Astrocyte of the spinal cord (primary cell): ENCODE data around the gene KLF4.
A peak's percentile ranks its signal among the peaks of the same experiment; 100 is the strongest.

Source experiments
- DNase-seq: peaks from one replicate; pipeline ENCODE4 v3.0.0; 2011; ENCODE audit warnings: low read depth, low spot score
- H3K4me3 ChIP-seq: 2 replicates; pipeline ENCODE4 v1.5.1; 2011; ENCODE audit warnings: low read depth, mild to moderate bottlenecking, low read length, moderate library complexity
- in situ Hi-C: cut with HindIII; loops from 2 replicates; pipeline ENCODE4 v1.10.0; 2017; ENCODE audit warnings: low sequenced_read_pairs
- TF ChIP-seq, protein P1 (sequence below): IDR thresholded peaks from 2 replicates; pipeline ENCODE4 v1.5.1; 2012; ENCODE audit warnings: low read depth, mild to moderate bottlenecking, low read length, inconsistent platforms

KLF4 gene

GRCh38 chr9:107466826-107467225 is 22.7 kb downstream of the KLF4 start:
- in situ Hi-C loops, result no loop called here
- H3K4me3 ChIP-seq, result no peak overlapping the region
- TF ChIP-seq, protein P1, sequence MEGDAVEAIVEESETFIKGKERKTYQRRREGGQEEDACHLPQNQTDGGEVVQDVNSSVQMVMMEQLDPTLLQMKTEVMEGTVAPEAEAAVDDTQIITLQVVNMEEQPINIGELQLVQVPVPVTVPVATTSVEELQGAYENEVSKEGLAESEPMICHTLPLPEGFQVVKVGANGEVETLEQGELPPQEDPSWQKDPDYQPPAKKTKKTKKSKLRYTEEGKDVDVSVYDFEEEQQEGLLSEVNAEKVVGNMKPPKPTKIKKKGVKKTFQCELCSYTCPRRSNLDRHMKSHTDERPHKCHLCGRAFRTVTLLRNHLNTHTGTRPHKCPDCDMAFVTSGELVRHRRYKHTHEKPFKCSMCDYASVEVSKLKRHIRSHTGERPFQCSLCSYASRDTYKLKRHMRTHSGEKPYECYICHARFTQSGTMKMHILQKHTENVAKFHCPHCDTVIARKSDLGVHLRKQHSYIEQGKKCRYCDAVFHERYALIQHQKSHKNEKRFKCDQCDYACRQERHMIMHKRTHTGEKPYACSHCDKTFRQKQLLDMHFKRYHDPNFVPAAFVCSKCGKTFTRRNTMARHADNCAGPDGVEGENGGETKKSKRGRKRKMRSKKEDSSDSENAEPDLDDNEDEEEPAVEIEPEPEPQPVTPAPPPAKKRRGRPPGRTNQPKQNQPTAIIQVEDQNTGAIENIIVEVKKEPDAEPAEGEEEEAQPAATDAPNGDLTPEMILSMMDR, result no peak

GRCh38 chr9:107465467-107466451 is 23.8 kb downstream of the KLF4 start:
- DNase-seq, result peak; percentile 53
- peak overlapping the region; percentile 63 for H3K4me3 ChIP-seq
- in situ Hi-C loops, result no loop called here
- TF ChIP-seq, protein P1, result peak; percentile 67

More at GRCh38 chr9:107466826-107467225, 22.7 kb downstream of the KLF4 start:
- DNase-seq, result no peak

DNA sequence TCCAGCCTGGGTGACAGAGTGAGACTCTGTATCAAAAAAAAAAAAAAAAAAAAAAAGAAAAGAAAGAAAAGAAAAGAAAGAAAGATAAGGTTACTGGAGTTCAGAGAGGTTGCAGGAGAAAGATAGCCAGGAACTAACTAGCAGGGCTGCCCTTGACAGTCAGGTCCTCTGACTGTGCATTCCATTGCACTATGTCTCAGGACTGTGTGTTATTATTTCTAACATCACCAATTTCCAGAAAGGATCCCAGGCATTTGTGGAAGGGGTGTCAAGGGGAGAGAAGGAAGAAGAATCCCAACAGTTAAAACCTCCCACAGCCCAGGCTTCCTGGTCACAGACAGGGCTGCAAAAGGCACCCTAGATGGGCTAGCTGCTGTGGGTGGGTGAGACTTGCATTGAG is 25.1 kb downstream of the KLF4 start:
- in situ Hi-C loops, result no loop called here
- no peak overlapping the region for H3K4me3 ChIP-seq
- TF ChIP-seq, protein P1, result no peak
- DNase-seq, result no peak

GRCh38 chr9:107462691-107463090 is 26.9 kb downstream of the KLF4 start:
- in situ Hi-C loops, result no loop called here
- DNase-seq, result no peak
- TF ChIP-seq, protein P1, result no peak
- H3K4me3 ChIP-seq, result no peak overlapping the region

- in situ Hi-C loops, result no loop called here
- TF ChIP-seq, protein P1, result no peak
- DNase-seq, result no peak
- no peak overlapping the region for H3K4me3 ChIP-seq
These were observed 29.2 kb downstream of the KLF4 start for GRCh38 chr9:107460153-107461023.

GRCh38 chr9:107455425-107456135 is 34.0 kb downstream of the KLF4 start:
- no peak for DNase-seq
- TF ChIP-seq, protein P1, result no peak
- in situ Hi-C loops, result no loop called here
- no peak overlapping the region for H3K4me3 ChIP-seq
